Cardiac septum (tissue), 1 donor: ENCODE data around the gene DOP1A. TPM values are rescaled to one million over a fixed set of nuclear protein-coding genes. Genes with fewer than 3 reads are reported as not detected.
"Not testable (repeated sequence)": the region's sequence is repeated elsewhere in the genome, so short reads cannot be mapped to it uniquely, and the experiment has no call there.

Experiments used
- DNase-seq: peaks from one replicate; pipeline ENCODE4 v3.0.0-alpha.2; 2020; ENCODE audit warnings: low spot score
- intact Hi-C: fragments of 100-400 bp; cut with DNase I; formaldehyde crosslinking; loops from one replicate; pipeline ENCODE4 v1.14.0; 2022
- total RNA-seq: library from RNA; stranded (reverse); fragmentation: NEBNext Ultra II Directional; extraction: Animal tissue kit (Norgen Biotek cat#: 25700); gene quantifications from one replicate; pipeline ENCODE4 v1.2.1, GENCODE V29; 2021
- donor health status: DM: no; HTN: no; CAD: no.

DOP1A gene
- total RNA-seq, 1 donor from 2014 or later: 23.8 TPM

GRCh38 chr6:83132121-83132520 is 64.7 kb downstream of the DOP1A start:
- intact Hi-C loops: no loop called here
- DNase-seq: no peak

DNA sequence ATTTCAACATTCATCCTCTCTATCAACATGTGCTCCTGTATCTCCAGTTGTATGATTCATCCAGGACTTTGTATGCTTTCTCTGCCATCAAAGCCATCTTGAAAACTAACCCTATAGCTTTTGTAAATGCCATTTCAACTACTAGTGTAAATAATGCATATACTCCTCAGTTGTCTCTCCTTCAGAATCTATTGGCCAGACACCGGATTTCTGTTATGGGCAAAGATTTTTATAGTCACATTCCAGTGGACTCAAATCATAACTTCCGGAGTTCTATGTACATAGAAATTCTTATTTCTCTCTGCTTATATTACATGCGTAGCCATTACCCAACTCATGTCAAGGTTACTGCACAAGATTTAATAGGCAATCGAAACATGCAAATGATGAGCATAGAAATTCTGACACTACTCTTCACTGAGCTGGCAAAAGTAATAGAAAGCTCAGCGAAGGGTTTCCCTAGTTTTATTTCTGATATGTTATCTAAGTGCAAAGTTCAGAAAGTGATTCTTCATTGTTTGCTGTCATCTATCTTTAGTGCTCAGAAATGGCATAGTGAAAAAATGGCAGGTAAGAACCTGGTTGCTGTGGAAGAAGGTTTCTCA is 70.7 kb downstream of the DOP1A start:
- intact Hi-C loops: no loop called here
- no peak for DNase-seq

- intact Hi-C loops: no loop called here
- DNase-seq: no peak
These were observed 71.3 kb downstream of the DOP1A start for GRCh38 chr6:83138758-83139157.

DNA sequence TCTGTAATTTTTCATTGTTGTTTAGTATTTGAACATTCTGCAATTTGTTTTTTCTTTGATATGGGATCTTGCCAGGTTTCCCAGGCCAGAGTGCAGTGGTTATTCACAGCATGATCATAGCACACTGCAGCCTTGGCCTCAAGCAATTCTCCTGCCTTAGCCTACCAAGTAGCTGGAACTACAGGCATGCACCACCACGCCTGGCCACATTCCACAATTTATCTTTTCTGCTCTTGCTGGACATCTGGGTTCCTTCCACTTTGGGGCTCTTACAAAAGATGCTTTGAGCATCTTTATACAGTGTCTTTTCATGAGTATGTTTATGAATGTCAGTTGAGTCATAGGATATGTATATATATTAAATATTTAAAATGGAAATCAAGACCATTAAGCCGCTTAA is 83.6 kb downstream of the DOP1A start:
- no peak for DNase-seq
- intact Hi-C loops: no loop called here

- no peak for DNase-seq
- intact Hi-C loops: no loop called here
These were observed 85.4 kb downstream of the DOP1A start for GRCh38 chr6:83152913-83153312.

DNA sequence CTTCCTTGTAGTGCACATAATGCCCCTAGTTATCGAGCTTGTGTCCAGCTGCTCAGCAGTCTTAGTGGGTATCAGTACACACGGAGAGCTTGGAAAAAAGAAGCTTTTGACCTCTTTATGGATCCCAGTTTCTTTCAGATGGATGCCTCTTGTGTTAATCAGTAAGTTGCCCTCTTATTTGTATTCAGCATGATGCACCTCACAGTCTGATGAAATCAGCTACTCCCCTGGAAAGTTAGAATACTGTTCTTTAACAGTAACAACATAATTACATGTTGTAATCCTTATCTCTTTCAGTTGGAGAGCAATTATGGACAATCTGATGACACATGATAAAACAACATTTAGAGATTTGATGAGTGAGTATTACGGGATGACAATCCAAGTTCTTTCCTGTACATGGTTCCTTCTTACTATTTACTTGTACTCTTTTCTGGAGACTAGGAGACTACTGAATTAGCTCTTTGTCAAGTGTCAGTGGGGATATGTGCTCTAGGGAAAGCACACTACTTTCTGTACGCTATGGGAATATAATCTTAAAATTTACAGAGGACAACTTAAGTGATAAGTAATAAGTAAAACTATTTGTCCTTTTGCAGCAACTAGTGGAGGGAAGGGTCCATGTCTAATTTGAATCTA is 86.5 kb downstream of the DOP1A start:
- DNase-seq: no peak
- intact Hi-C loops: no loop called here

DNA sequence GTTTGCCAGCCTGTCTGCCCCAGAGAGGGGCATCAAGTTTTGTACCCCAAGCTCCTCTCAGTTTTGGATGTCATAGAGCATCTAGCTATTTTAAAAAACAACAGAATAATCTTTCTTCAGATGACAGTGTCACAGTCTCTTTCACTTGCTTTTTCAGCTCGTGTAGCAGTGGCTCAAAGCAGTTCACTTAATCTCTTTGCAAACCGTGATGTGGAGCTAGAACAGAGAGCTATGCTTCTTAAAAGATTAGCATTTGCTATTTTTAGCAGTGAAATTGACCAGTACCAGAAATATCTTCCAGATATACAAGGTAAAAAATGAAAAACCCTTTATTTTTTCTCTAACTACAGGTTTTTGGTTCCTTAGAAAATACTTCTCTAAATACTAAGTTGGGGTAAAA is 88.3 kb downstream of the DOP1A start:
- intact Hi-C loops: no loop called here
- no peak for DNase-seq

DNA sequence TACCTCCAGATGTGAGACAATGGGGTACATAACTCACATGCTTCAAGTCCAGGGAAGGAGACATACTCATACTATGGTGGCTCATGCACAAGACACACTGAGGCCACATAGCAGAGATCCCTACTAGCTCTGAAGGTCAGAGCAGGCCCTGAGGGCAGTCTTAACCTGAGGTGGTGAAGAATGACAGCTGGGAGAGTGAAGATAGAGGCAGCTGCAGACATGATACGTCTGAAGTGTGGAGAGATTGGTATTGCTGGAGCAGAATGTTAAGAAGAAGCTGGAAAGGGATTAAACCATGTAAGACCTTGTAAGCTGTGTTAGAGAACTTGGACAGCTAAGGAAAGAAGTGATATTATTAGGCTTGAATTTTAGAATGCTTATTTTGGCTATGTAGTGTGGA is 92.7 kb downstream of the DOP1A start:
- DNase-seq: no peak
- intact Hi-C loops: no loop called here

DNA sequence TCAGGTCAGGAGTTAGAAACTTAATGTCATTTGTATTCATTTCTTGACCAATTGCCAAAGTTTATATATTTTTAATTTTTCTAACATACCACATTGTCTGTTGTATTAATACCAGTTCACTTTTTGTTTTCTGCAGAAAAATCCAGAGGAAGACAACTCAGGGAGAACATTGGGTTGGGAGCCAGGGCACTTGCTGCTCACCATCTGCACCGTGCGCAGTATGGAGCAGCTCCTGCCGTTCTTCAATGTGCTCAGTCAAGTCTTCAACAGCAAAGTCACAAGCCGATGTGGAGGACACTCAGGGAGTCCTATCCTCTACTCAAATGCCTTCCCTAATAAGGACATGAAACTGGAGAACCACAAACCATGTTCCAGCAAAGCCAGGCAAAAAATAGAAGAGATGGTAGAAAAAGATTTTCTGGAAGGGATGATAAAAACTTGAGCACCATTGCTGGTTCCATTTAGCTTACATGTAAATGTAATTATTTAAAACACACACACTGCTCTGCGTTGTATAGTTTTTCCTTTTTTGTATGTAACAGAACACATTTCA is 100.3 kb downstream of the DOP1A start:
- intact Hi-C loops: no loop called here
- no peak for DNase-seq

DNA sequence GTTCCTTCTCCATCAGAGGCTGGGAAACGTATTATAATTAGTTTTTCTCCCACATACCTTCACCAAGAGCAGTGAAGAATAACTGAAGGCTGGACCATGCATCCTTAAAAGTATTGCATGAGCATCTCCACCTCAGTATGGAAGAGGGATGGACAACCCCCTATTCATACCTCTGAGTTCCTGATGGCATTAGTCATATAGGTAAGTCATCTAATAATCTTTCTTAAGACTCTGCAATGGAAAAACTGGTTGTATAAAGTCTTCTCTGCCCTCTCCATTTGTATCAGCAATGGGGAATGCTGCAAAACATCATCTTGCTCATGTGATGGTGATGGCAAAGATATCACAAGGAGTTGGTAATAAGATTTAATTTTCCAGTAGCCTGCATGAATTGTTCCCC is 101.1 kb downstream of the DOP1A start:
- no peak for DNase-seq
- intact Hi-C loops: no loop called here

- no peak for DNase-seq
- intact Hi-C loops: no loop called here
These were observed 101.6 kb downstream of the DOP1A start for GRCh38 chr6:83169106-83169505.

- DNase-seq: no peak
- intact Hi-C loops: no loop called here
These were observed 102.0 kb downstream of the DOP1A start for GRCh38 chr6:83169511-83169910.

DNA sequence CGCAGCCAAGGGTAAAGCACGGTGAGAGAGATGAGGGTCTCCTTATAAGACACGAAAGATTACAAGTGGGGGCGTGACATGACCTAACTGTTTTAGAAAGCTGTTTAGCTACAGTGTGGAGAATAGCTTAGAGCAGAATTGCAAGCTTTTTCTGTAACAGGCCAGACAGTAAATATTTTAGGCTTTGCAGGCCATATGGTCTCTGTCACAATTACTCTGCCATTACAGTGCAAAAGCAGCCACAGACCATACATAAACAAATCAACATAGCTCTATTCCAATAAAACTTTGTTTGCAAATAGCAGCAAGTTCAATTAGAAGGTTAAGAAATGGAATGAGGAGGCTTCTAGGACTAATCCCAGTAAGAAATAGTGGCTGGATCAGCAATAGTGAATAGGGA is 108.8 kb downstream of the DOP1A start:
- intact Hi-C loops: no loop called here

DNA sequence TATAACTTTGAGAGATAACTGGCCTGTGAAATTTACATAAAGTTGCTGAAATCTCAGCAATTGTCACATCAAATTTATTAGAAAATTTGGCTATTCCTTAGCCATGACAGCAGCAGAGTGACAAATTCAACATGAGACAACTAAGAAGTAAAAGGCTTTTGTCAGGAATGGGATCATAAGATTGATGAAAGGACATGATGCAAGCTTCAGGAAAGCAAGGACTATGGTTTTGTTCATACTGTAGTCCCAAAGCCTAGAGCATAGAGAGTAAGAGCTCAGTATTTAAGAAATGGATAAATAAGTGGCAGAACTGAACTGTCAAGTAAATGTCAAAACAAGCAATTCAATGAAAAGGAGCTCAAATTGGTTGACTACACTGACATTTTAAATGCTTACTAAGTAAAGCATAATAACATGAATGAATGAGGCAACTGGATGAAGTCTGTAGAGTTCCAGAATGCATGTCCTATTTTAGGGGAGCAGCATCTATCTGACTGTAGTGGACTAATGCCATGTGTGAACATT is 113.0 kb downstream of the DOP1A start:
- intact Hi-C loops: loop anchor here (10.0 kb wide), 1 partner anchor 226 kb away; no protein-coding TSS in a partner anchor
- no peak for DNase-seq

More for the DNA sequence above, 108.8 kb downstream of the DOP1A start:
- DNase-seq: no peak

- DNase-seq: no peak
- intact Hi-C loops: loop anchor here (10.0 kb wide), 1 partner anchor 227 kb away; no protein-coding TSS in a partner anchor
These were observed 114.6 kb downstream of the DOP1A start for GRCh38 chr6:83182114-83182513.

- DNase-seq: no peak
- intact Hi-C loops: loop anchor here (10.0 kb wide), 1 partner anchor 228 kb away; no protein-coding TSS in a partner anchor
These were observed 115.8 kb downstream of the DOP1A start for GRCh38 chr6:83183082-83183828.

GRCh38 chr6:83185096-83185495 is 117.6 kb downstream of the DOP1A start:
- intact Hi-C loops: loop anchor here (10.0 kb wide), 1 partner anchor 230 kb away; no protein-coding TSS in a partner anchor
- no peak for DNase-seq

DNA sequence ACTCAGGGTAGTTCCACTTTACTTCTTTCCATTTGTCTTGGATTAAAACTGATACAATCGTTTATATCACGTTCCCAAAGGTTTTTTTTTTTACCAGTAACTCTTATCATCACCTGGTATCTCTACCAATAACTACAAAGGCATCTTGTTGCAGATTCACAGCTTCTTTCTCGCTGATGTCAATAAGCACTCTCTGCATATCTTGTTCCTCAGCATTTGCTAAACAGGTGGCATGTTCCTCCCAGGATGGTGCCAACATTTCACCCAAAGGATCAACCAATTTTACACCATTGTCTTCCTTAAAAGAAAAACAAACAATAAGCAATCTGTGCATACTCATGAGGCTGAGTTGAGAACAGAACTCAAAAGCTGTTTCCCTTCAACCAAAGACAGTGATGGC is 121.0 kb downstream of the DOP1A start:
- intact Hi-C loops: loop anchor here (10.0 kb wide), 1 partner anchor 234 kb away; no protein-coding TSS in a partner anchor
- DNase-seq: no peak

DNA sequence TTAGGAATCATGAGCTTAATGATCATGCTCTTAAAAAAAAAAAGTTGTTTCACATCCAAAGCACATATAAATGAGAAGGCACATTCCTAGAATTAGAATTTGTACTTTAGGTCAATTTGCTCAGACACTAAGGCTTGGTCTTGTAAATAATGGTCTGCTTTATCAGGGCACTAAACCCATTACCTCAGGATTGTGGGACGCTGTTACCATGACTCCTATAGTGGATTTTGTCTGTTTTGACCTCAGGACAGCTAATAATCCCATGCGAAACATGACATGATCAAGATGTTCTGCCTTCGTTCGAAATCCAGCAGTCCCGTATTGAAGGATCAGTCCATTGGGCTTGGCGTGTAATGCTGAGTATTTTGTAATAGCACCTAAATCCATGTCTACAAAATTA is 123.2 kb downstream of the DOP1A start:
- intact Hi-C loops: loop anchor here (5.0 to 10.0 kb wide), 2 partner anchors 123 to 946 kb away; partner anchors contain the start of genes DOP1A, IBTK and UBE3D
- no peak for DNase-seq

- DNase-seq: not testable (repeated sequence)
- intact Hi-C loops: loop anchor here (5.0 to 10.0 kb wide), 2 partner anchors 125 to 947 kb away; partner anchors contain the start of genes DOP1A, IBTK and UBE3D
These were observed 124.5 kb downstream of the DOP1A start for GRCh38 chr6:83191974-83192373.
